ENCODE results near the gene TFCP2L1. TPM values are rescaled to one million over a fixed set of nuclear protein-coding genes. Genes with fewer than 3 reads are reported as not detected.

Gene TFCP2L1
- total RNA-seq, 4 donors from 2014 or later, result 18.3 to 75.8 (median 49.3) TPM

GRCh38 chr2:121200419-121201315 is 84.3 kb downstream of the TFCP2L1 start:
- WGBS, 2 donors, result 89 to 90% methylated on average over 11 to 14 of the region's 14 CpGs
- intact Hi-C loops (cut with DNase I; ENCODE audit: low total_unique reads), result no loop called here
- TF ChIP-seq CTCF (IDR thresholded peaks at IDR 0.05), result no peak
- no peak for TF ChIP-seq POLR2A (IDR thresholded peaks at IDR 0.05)

GRCh38 chr2:121200011-121200347 is 85.0 kb downstream of the TFCP2L1 start:
- whole genome bisulfite sequencing, 2 donors, result 84 to 87% methylated on average over 8 of the region's 8 CpGs
- no peak for DNase-seq (ENCODE audit: low spot score in 2 of 2)
- no peak for TF ChIP-seq CTCF (IDR thresholded peaks at IDR 0.05)
- no peak for TF ChIP-seq POLR2A (IDR thresholded peaks at IDR 0.05)
- no peak overlapping the region for H3K4me3 ChIP-seq (ENCODE audit: low read depth, poor library complexity, severe bottlenecking)
- intact Hi-C loops (cut with DNase I; ENCODE audit: low total_unique reads), result no loop called here

More at GRCh38 chr2:121200419-121201315, 84.3 kb downstream of the TFCP2L1 start:
- no peak for DNase-seq (ENCODE audit: low spot score in 2 of 2)
- H3K4me3 ChIP-seq (ENCODE audit: low read depth, poor library complexity, severe bottlenecking), result no peak overlapping the region

- WGBS, 2 donors, result 93 to 95% methylated on average over 10 of the region's 10 CpGs
- TF ChIP-seq CTCF (IDR thresholded peaks at IDR 0.05) (no peak), POLR2A (IDR thresholded peaks at IDR 0.05) (no peak)
Measured at GRCh38 chr2:121199281-121200010, 85.6 kb downstream of the TFCP2L1 start.

GRCh38 chr2:121197369-121198091 is 87.5 kb downstream of the TFCP2L1 start:
- 36 to 37% methylated on average over 19 of the region's 19 CpGs for WGBS, 2 donors
- TF ChIP-seq POLR2A (IDR thresholded peaks at IDR 0.05), result no peak
- TF ChIP-seq CTCF (IDR thresholded peaks at IDR 0.05), result no peak
- intact Hi-C loops (cut with DNase I; ENCODE audit: low total_unique reads), result no loop called here

More at GRCh38 chr2:121199281-121200010, 85.6 kb downstream of the TFCP2L1 start:
- DNase-seq (ENCODE audit: low spot score in 2 of 2), result no peak
- no peak overlapping the region for H3K4me3 ChIP-seq (ENCODE audit: low read depth, poor library complexity, severe bottlenecking)
- intact Hi-C loops (cut with DNase I; ENCODE audit: low total_unique reads), result no loop called here

GRCh38 chr2:121196849-121197155 is 88.2 kb downstream of the TFCP2L1 start:
- 66 to 71% methylated on average over 8 of the region's 8 CpGs for WGBS, 2 donors
- no peak for DNase-seq (ENCODE audit: low spot score in 2 of 2)
- no peak overlapping the region for H3K4me3 ChIP-seq (ENCODE audit: low read depth, poor library complexity, severe bottlenecking)
- intact Hi-C loops (cut with DNase I; ENCODE audit: low total_unique reads), result no loop called here
- TF ChIP-seq POLR2A (IDR thresholded peaks at IDR 0.05) (no peak), CTCF (IDR thresholded peaks at IDR 0.05) (no peak)

More at GRCh38 chr2:121197369-121198091, 87.5 kb downstream of the TFCP2L1 start:
- DNase-seq (ENCODE audit: low spot score in 2 of 2), result peak; percentile 94 to 96
- no peak overlapping the region for H3K4me3 ChIP-seq (ENCODE audit: low read depth, poor library complexity, severe bottlenecking)
